Tongue (tissue), 2 donors: ENCODE results near the gene TULP4. TPM values are rescaled to one million over a fixed set of nuclear protein-coding genes. Genes with fewer than 3 reads are reported as not detected.
"Not testable (repeated sequence)": the region's sequence is repeated elsewhere in the genome, so short reads cannot be mapped to it uniquely, and the experiment has no call there.

Experiments used
- DNase-seq: peaks from one replicate; pipeline ENCODE4 v3.0.0-alpha.2; 2015
- total RNA-seq: library from RNA; depleted of rRNA; stranded (reverse); fragments of >200 nt; gene quantifications from one replicate; pipeline ENCODE4 v1.2.3, GENCODE V29; 2014

The TULP4 gene
- total RNA-seq, 1 donor from 2014 or later, result 475 TPM

DNA sequence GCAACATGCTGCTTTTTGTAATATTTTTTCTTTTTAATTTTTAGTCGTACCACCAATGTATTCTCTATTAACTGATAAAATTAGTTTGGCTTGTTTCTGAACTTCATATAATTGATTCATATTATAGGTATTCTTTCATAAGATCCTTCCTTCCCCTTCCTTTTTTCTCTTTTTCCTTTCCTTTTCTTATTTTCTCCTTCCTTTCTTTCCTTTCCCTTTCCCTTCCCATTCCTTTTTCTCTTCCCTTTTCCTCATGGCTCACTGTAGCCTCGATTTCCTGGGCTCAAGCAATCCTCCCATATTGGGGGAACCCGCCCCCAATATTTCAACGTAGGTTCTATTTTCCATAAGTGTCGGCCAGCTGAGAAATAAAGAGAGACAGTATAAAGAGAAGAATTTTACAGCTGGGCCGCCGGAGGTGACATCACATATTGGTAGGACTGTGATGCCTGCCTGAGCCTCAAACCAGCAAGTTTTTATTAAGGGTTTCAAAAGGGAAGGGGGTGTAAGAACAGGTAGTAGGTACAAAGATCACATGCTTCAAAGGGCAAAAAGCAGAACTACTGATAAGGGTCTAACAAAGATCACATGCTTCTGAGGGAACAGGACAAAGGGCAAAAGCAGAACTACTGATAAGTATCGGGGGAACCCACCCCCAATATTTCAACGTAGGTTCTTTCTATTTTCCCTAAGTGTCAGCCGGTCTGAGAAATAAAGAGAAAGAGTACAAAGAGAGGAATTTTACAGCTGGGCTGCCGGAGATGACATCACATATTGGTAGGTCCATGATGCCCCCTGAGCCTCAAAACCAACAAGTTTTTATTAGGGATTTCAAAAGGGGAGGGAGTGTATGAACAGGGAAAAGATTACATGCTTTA is 16.1 kb upstream of the TULP4 start:
- DNase-seq, result not testable (repeated sequence)

- DNase-seq, result not testable (repeated sequence)
These were observed 15.4 kb upstream of the TULP4 start for GRCh38 chr6:158296854-158297324.

GRCh38 chr6:158297657-158298056 is 14.6 kb upstream of the TULP4 start:
- DNase-seq, result not testable (repeated sequence)

- not testable (repeated sequence) for DNase-seq
These were observed 11.7 kb upstream of the TULP4 start for GRCh38 chr6:158300306-158301143.

GRCh38 chr6:158301561-158301960 is 10.7 kb upstream of the TULP4 start:
- DNase-seq, result not testable (repeated sequence)

DNA sequence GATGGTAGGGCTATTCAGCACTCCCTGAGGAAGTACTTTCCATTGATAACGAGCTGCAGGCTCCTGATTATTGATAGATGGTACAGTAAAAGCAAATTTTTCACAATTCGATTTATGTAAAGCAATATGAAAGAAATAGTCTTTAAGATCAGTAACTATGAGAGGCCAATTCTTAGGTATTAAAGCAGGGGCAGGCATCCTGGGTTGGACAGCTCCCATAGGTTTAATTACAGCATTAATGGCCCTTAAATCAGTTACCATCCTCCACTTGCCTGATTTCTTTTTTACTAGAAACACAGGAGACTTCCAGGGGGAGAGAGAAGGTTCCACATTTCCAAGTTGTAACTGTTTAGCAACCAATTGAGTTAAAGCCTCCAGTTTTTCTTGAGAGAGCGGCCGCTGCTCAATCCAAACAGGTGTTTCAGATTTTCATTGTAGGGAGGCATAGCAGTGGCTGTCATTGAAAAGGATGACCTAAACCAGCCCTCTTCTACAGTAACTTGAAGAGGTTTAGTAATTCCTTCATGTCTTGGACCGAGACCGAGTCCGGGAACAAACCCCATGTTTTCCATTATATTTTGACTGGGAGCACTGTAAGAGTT is 10.0 kb upstream of the TULP4 start:
- DNase-seq, result peak; percentile 61

DNA sequence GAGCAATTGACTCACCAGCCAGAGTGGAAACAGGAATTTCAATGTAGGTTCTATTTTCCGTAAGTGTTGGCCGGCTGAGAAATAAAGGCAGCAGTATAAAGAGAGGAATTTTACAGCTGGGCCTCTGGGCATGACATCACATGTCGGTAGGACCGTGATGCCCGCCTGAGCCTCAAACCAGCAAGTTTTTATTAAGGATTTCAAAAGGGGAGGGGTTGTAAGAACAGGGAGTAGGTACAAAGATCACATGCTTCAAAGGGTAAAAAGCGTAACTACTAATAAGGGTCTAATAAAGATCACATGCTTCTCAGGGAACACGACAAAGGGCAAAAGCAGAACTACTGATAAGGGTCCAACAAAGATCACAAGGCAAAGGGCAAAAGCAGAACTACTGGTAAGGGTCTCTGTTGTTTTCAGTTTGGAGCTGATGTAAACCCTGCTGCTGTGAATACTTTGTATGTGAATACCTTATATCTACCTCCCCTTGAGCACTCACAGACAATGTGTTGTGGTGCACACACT is 9.0 kb upstream of the TULP4 start:
- DNase-seq, result no peak

DNA sequence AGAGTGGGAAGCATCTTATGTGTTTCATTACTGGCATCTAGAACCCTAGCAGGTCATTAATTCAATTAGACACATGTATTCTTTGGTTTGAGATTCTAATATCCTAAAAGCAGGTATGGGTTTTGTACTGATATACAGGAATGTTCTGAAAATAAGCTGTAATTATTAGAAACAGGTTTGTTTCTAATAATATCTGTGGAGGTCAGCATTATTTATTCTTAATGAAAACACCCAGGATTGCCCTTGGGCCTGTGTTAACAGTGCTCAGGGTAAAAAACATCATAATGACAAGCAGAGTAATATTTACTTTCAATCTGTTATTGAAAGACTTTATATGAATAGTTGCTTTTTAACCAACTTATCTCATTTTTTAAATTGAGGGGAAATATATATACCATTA is 8.0 kb upstream of the TULP4 start:
- DNase-seq, result no peak

DNA sequence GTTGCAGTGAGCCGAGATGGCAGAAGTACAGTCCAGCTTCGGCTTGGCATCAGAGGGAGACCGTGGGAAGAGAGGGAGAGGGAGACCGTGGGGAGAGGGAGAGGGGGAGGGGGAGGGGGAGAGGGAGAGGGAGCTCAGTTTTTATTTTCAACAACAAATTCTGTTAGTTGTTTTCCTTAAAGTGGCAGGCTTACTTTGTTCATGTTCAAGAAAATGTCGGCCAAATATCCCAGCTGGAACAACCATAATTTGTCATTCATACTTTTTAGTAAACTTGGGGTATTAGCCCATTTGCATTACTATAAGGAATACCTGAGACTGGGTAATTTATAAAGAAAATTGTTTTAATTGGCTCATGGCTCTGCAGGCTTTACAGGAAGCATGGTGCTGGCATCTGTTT is 2.5 kb upstream of the TULP4 start:
- DNase-seq, result no peak

DNA sequence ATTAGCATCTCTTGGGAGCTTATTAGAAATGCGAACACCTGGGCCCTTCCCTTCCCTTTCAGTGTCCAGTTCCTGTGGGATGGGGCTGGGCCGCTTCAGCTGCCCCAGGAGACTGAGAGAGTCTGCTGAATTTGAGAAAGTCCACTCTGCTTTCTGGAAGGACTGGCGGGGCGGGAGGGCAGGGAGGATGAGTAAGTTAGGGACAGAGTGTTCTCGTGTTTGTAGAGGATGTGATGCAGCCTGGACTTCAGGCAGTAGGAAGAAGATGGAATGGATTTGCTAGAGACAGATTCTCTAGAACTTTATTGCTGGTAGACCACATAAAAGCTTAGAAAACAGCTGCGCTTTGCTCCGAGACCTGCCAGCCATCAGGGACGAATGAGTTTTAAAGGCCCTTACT is 1.1 kb upstream of the TULP4 start:
- no peak for DNase-seq

- peak; percentile 60 for DNase-seq
These were observed 639 bp upstream of the TULP4 start for GRCh38 chr6:158311626-158312025.

GRCh38 chr6:158312672-158313397 is 570 bp downstream of the TULP4 start:
- DNase-seq, result peak; percentile 41

DNA sequence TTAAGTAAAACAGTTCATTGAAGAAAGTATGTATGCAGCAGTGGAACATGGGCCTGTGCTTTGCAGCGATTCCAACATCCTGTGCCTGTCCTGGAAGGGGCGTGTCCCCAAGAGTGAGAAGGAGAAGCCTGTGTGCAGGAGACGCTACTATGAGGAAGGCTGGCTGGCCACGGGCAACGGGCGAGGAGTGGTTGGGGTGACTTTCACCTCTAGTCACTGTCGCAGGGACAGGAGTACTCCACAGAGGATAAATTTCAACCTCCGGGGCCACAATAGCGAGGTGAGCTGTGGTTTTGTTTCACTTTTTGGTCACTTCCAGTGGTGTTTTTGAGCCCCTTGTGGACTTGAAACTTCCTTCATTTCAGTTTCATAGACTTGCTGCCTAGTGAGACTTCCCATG is 1.7 kb downstream of the TULP4 start:
- peak; percentile 37 for DNase-seq

DNA sequence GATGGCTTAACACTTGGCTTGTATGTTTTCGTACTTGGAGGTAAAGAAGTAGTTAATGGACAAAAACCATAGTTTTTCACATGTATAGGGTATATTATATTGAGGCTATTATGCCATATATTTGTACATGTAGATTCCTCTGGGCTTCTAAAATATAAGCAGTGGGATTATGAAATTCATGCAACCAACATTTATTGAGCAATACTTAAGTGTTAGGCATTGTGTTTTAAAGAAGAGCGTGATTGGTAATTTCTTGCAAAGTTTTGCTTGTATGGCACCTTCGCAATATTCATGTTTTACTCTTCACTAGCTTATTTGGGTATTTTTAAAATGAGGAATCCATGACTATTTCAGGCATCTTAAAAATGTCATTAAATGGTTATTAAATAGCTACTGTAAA is 2.5 kb downstream of the TULP4 start:
- no peak for DNase-seq

DNA sequence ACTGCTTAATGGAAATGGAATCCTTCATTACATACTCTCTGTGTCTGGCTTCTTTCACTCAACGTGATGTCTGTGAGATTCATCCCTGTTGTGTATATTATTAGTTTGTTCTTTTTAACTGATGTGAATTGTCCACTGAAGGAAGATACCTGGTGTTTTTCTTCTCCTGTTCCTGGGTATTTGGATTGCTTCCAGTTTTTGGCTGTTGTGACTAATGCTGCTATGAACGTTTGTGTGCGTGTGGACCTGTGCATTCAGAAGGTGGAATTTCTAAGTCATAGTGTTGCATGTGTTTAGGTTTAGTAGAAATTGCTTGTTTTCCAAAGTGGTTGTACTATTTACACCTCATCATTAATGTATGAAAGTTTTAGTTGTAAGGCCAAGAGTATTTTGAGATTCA is 3.8 kb downstream of the TULP4 start:
- DNase-seq, result no peak

- DNase-seq, result peak; percentile 48
These were observed 9.7 kb downstream of the TULP4 start for GRCh38 chr6:158321960-158322359.

- DNase-seq, result no peak
These were observed 10.1 kb downstream of the TULP4 start for GRCh38 chr6:158322400-158322723.

GRCh38 chr6:158322724-158323560 is 10.7 kb downstream of the TULP4 start:
- DNase-seq, result no peak

DNA sequence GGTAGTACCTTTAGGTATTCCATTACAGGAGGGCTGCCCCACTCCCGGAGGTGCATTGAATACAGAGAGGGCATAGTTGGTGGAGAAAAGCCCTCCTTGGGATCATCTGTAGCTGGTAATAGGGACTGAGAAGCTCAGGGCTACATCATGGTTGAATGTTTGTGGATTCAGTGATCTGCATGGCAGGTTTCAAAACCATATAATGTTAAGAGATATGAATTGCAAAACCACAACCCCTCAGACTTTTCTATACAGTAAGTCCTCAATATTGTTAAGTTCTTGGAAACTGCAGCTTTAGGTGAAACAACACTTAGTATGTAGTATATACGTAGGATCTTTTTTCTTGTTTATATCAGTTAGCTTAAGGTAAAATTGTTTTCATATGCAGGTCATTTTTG is 11.3 kb downstream of the TULP4 start:
- no peak for DNase-seq

- no peak for DNase-seq
These were observed 11.9 kb downstream of the TULP4 start for GRCh38 chr6:158324136-158324535.

- no peak for DNase-seq
These were observed 14.9 kb downstream of the TULP4 start for GRCh38 chr6:158327211-158327610.
